Right lobe of liver (tissue), 4 donors: Measurements from ENCODE around the gene ROM1.

Experiments
- POLR2A ChIP-seq: fragments of 450-650 bp; IDR thresholded peaks from one replicate; pipeline ENCODE4 v1.6.1; 2017; ENCODE audit warnings: antibody characterized with exemption, mild to moderate bottlenecking
- TF ChIP-seq, protein P1 (sequence below), 4 donors: fragments of 200-600 bp in 3 of 4; fragments of 450-650 bp in 1 of 4; IDR thresholded peaks; one replicate each; pipeline versions ENCODE4 v1.5.1 to v1.8.0; 2016 to 2022; ENCODE audit warnings: antibody characterized with exemption in 4 of 4, mild to moderate bottlenecking in 2 of 4
- donor health status: DM: no; HTN: no; CAD: no.
- donor health status: DM: no; HTN: no; CAD: no.
- donor health status: DM: no; HTN: yes; CAD: no.

DNA sequence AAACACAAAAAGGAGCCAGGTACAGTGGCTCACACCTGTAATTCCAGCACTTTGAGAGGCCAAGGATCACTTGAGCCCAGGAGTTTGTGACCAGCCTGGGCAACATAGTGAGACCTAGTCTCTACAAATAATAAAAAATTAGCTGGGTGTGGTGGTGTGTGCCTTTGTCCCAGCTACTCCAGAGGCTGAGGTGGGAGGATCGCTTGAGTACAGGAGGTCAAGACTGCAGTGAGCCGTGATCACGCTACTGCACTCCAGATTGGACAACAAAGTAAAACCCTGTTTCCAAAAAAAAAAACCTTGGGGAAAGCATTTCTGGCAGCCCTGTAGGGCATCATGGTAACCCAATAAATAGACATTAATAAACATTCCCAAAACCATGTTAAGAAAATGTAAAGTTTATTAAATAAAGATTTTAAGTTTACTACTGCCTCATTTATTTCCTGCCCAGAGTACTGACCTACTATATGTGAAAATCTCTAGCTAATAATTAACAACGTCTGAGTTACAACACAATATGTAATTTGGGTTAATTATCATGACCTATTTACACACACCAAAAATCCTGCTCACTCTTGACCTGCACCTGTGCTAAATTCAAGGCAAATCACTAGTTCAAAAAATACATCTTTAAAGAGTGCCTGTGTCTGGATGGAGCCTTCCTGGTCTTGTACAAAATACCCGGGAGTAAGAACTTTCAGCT lies 47.8 kb upstream of the ROM1 start:
- TF ChIP-seq, protein P1, sequence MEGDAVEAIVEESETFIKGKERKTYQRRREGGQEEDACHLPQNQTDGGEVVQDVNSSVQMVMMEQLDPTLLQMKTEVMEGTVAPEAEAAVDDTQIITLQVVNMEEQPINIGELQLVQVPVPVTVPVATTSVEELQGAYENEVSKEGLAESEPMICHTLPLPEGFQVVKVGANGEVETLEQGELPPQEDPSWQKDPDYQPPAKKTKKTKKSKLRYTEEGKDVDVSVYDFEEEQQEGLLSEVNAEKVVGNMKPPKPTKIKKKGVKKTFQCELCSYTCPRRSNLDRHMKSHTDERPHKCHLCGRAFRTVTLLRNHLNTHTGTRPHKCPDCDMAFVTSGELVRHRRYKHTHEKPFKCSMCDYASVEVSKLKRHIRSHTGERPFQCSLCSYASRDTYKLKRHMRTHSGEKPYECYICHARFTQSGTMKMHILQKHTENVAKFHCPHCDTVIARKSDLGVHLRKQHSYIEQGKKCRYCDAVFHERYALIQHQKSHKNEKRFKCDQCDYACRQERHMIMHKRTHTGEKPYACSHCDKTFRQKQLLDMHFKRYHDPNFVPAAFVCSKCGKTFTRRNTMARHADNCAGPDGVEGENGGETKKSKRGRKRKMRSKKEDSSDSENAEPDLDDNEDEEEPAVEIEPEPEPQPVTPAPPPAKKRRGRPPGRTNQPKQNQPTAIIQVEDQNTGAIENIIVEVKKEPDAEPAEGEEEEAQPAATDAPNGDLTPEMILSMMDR (IDR thresholded peaks at IDR 0.05) = no peak
- no peak for TF ChIP-seq POLR2A
